ENCODE data around the gene GLYR1.
A peak's percentile ranks its signal among the peaks of the same experiment; 100 is the strongest.

Gene GLYR1

DNA sequence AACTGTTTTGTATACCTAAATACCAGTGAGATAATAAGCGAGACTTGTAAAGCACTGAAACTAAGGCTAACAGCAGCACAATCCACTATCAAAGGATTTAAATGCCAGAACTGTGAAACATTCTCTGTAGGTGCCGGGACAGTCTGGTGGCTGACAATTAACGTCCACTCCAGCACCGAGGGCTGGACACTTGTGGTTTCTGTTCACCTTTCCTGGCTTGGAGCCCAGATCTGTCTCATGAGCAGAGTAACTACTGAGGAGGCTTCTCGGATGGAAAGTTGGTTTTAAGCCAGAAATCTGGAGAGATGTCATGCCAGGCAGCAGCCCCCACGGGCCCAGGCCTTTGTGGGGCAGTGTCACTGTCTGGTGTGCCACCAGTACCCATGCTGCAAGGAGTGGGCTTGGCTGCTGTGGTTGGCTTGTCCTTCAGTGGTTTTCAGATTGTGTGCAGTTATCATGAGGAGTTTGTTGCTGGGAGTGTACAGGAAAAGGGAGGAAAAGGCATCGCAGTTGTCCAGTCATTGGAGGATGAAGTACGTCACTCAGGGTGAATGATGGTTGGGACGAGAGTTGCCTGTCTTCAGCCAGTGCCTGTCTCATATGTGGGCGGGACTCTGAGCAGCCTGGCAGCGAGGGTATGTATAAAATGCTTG lies 35.7 kb upstream of the GLYR1 start:
- Mint-ChIP-seq H3K27ac (peak overlapping the region; percentile 90), H3K27me3 (ENCODE audit: low read depth, poor library complexity) (peaks cover 3% of the 10 kb centered on the region), H3K36me3 (ENCODE audit: low read depth) (peaks cover 71% of the 10 kb centered on the region), H3K4me3 (no peak overlapping the region), H3K9me3 (no peaks in the 10 kb centered on the region), H3K4me1 (no peaks in the 10 kb centered on the region)
- TF ChIP-seq, protein P1, sequence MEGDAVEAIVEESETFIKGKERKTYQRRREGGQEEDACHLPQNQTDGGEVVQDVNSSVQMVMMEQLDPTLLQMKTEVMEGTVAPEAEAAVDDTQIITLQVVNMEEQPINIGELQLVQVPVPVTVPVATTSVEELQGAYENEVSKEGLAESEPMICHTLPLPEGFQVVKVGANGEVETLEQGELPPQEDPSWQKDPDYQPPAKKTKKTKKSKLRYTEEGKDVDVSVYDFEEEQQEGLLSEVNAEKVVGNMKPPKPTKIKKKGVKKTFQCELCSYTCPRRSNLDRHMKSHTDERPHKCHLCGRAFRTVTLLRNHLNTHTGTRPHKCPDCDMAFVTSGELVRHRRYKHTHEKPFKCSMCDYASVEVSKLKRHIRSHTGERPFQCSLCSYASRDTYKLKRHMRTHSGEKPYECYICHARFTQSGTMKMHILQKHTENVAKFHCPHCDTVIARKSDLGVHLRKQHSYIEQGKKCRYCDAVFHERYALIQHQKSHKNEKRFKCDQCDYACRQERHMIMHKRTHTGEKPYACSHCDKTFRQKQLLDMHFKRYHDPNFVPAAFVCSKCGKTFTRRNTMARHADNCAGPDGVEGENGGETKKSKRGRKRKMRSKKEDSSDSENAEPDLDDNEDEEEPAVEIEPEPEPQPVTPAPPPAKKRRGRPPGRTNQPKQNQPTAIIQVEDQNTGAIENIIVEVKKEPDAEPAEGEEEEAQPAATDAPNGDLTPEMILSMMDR (IDR thresholded peaks at IDR 0.05) = no peak
- no peak for DNase-seq

DNA sequence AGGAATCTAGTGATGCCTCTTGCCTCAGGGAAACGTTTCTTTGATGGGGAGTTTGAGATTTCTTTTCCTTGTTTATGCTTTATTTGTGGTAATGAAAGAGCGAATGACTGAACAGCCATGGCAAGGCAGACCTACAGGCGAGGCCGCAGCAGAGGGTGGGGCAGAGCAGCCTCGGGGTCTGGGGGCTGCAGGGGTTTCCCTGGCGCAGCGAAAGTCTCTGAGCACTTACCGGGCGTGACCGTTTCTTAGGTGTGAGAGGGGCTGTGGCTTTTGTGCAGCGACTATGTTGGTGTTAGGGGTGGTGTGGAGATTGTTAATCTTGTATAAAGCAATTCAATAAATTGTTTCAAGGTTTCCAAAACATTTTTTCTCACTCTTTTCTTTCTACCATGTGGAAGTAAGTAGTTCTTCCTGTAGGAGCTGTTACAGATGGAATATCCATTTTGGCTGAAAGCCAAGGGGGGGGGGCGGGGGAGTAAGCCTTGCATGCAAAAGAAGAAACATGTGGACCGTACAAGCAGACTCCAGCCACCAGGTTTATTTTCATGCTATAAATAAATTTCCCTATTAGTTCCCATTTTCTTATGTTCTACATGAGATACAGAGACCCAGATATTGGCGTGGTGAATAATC lies 35.0 kb upstream of the GLYR1 start:
- Mint-ChIP-seq H3K4me1 (no peaks in the 10 kb centered on the region), H3K4me3 (no peak overlapping the region), H3K27ac (peak overlapping the region; percentile 90), H3K27me3 (ENCODE audit: low read depth, poor library complexity) (peaks cover 3% of the 10 kb centered on the region), H3K9me3 (no peaks in the 10 kb centered on the region), H3K36me3 (ENCODE audit: low read depth) (peaks cover 70% of the 10 kb centered on the region)
- TF ChIP-seq, protein P1 (IDR thresholded peaks at IDR 0.05) = no peak
- no peak for DNase-seq

DNA sequence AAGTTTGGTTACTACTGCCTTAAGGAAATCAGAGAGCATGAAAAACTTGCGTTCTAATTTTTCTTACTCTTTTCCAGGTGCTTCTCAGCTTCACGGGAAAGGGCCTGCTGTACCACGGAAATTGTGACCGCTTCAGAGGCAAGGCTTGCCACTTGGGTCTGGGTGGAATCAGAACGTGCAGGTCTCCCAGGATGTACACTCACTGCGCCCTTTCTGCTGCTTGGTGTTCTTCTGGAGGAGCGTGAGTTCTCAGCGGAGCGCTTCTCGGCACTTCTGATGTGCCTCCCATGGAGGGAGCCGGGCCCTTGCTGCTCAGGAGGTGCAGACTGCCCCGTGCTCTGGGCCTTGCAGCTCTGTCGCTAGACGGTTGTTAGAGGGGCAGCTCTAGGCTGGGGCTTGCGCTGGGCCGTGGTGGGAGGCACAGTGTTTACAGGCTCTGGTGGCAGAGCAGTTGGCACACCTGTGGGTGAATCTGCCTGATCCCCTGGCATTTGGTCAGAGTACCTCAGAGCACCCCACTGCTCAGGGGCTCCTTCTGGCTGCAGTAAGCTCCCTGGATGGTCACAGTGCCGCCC lies 33.0 kb upstream of the GLYR1 start:
- Mint-ChIP-seq H3K36me3 (ENCODE audit: low read depth) (peaks cover 64% of the 10 kb centered on the region), H3K27me3 (ENCODE audit: low read depth, poor library complexity) (peaks cover 3% of the 10 kb centered on the region), H3K4me1 (no peaks in the 10 kb centered on the region), H3K9me3 (no peaks in the 10 kb centered on the region), H3K27ac (no peak overlapping the region), H3K4me3 (no peak overlapping the region)
- no peak for DNase-seq
- TF ChIP-seq, protein P1 (IDR thresholded peaks at IDR 0.05) = no peak

DNA sequence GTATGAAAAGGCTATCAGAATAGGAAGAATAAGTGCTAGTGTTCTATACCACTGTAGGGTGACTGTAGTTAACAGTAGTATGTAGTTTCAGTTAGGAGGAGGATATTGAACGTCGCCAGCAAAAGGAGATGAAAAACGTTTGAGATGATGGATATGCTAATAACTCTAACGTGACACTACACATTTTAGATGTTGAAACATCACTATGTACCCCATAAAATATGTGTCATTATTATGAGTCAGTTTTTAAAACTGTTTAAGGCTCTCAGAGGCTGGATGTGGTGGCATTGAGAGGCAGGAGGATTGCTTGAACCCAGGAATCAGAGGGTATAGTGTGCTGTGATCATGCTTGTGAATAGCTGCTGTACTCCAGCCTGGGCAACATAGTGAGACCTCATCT lies 32.0 kb upstream of the GLYR1 start:
- Mint-ChIP-seq H3K9me3 (no peaks in the 10 kb centered on the region), H3K27ac (no peak overlapping the region), H3K4me1 (no peaks in the 10 kb centered on the region), H3K36me3 (ENCODE audit: low read depth) (peaks cover 59% of the 10 kb centered on the region), H3K27me3 (ENCODE audit: low read depth, poor library complexity) (peaks cover 3% of the 10 kb centered on the region), H3K4me3 (no peak overlapping the region)
- no peak for DNase-seq
- TF ChIP-seq, protein P1 (IDR thresholded peaks at IDR 0.05) = no peak

DNA sequence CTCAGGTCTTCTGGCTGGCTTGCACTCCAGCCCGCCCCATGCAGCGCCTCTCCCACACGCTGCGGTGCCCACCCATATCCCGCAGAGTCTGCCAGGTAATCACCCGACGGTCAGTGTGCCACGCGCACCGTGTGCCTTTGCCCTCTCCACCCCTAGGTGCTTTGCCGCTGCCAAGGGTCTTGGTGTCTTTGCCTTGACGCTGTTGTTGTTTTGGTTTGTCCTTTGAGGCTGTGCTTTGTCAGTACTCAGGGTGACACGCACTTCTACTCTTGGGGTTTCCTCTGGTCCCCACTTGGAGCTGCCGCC lies 30.2 kb upstream of the GLYR1 start:
- no peak for DNase-seq
- H3K36me3 Mint-ChIP-seq (ENCODE audit: low read depth) = peaks cover 52% of the 10 kb centered on the region
- no peak overlapping the region for H3K27ac Mint-ChIP-seq
- no peak overlapping the region for H3K4me3 Mint-ChIP-seq
- no peaks in the 10 kb centered on the region for H3K4me1 Mint-ChIP-seq
- no peaks in the 10 kb centered on the region for H3K9me3 Mint-ChIP-seq
- no peaks in the 10 kb centered on the region for H3K27me3 Mint-ChIP-seq (ENCODE audit: low read depth, poor library complexity)
- TF ChIP-seq, protein P1 (IDR thresholded peaks at IDR 0.05) = no peak

Measured in nephron progenitor cell (in vitro differentiated cells).